NCI-H1092 treated with DMSO at 0.1 percent for 48 hours (cell line): Measurements from ENCODE around the gene IRF2BP2.

Source experiments
- DNase-seq: peaks from one replicate; lab custom pipeline; 2025; lab: John Stamatoyannopoulos, UW

The IRF2BP2 gene

GRCh38 chr1:234613128-234613875 is 3.3 kb upstream of the IRF2BP2 start:
- DNase-seq = peak; percentile 94

- peak; percentile 99 for DNase-seq
Measured at GRCh38 chr1:234612352-234613127, 2.6 kb upstream of the IRF2BP2 start.

GRCh38 chr1:234611847-234612351 is 1.9 kb upstream of the IRF2BP2 start:
- peak; percentile 73 for DNase-seq

GRCh38 chr1:234611225-234611846 is 1.4 kb upstream of the IRF2BP2 start:
- DNase-seq = peak; percentile 84

GRCh38 chr1:234610666-234611224 is 767 bp upstream of the IRF2BP2 start:
- DNase-seq = peak; percentile 96

GRCh38 chr1:234609691-234610042 is 311 bp downstream of the IRF2BP2 start:
- no peak for DNase-seq

GRCh38 chr1:234608911-234609690 is 877 bp downstream of the IRF2BP2 start:
- no peak for DNase-seq

- peak; percentile 76 for DNase-seq
Measured at GRCh38 chr1:234608025-234608910, 1.7 kb downstream of the IRF2BP2 start.

GRCh38 chr1:234607109-234608024 is 2.6 kb downstream of the IRF2BP2 start:
- DNase-seq = peak; percentile 91

- peak; percentile 56 for DNase-seq
Measured at GRCh38 chr1:234606784-234607108, 3.2 kb downstream of the IRF2BP2 start.

GRCh38 chr1:234605983-234606783 is 3.8 kb downstream of the IRF2BP2 start:
- DNase-seq = peak; percentile 81

- DNase-seq = no peak
Measured at GRCh38 chr1:234605399-234605982, 4.5 kb downstream of the IRF2BP2 start.

GRCh38 chr1:234604495-234605398 is 5.2 kb downstream of the IRF2BP2 start:
- peak; percentile 61 for DNase-seq

GRCh38 chr1:234603221-234604204 is 6.5 kb downstream of the IRF2BP2 start:
- peak; percentile 64 for DNase-seq

GRCh38 chr1:234602334-234603220 is 7.4 kb downstream of the IRF2BP2 start:
- peak; percentile 71 for DNase-seq
